Naive thymus-derived CD4-positive, alpha-beta T cell (primary cell): ENCODE data around the gene A4GNT. TPM values are rescaled to one million over a fixed set of nuclear protein-coding genes. Genes with fewer than 3 reads are reported as not detected.
"Not testable (repeated sequence)": the region's sequence is repeated elsewhere in the genome, so short reads cannot be mapped to it uniquely, and the experiment has no call there.

Source experiments
- ATAC-seq: fragments of 150-1000 bp; cut with Tn5 transposase; 2 replicates; pipeline ENCODE4 v1.10.0; 2021; ENCODE audit warnings: mild to moderate bottlenecking, moderate library complexity
- CTCF ChIA-PET: fragments of 350-600 bp; sonication (Branson Sonifier 250); formaldehyde crosslinking; loops from one replicate; lab custom pipeline; 2021; ENCODE audit warnings: antibody characterized with exemption; lab: Charles Lee
- POLR2A ChIA-PET: fragments of 350-600 bp; sonication (Branson Sonifier 250); formaldehyde crosslinking; loops from one replicate; lab custom pipeline; 2021; ENCODE audit warnings: antibody characterized with exemption, inconsistent platforms; lab: Charles Lee
- DNase-seq, 9 donors: peaks; one replicate each; pipeline versions ENCODE4 v3.0.0 to v3.0.0-alpha.2; 2020 to 2022; ENCODE audit warnings: mixed read lengths in 1 of 9
- H3K27ac ChIP-seq: one replicate; pipeline ENCODE4 v1.7.0; 2013; ENCODE audit warnings: mild to moderate bottlenecking, low read depth, low read length, moderate library complexity
- H3K27me3 ChIP-seq, 2 donors: one replicate each; pipeline ENCODE4 v1.7.0; 2013; ENCODE audit warnings: low read length in 2 of 2, mild to moderate bottlenecking in 2 of 2, moderate library complexity in 2 of 2; ENCODE audit not compliant: control insufficient read depth in 2 of 2, insufficient read depth in 2 of 2
- H3K36me3 ChIP-seq, 3 experiments: 1 replicate in 2 of 3; 2 replicates in 1 of 3; pipeline ENCODE4 v1.7.0; 2013; ENCODE audit warnings: low read length in 3 of 3, mild to moderate bottlenecking in 3 of 3, moderate library complexity in 1 of 3; ENCODE audit not compliant: insufficient read depth in 3 of 3, control insufficient read depth in 2 of 3
- H3K4me1 ChIP-seq, 2 donors: one replicate each; pipeline ENCODE4 v1.7.0; 2013; ENCODE audit warnings: low read length in 2 of 2, mild to moderate bottlenecking in 2 of 2, moderate library complexity in 1 of 2; ENCODE audit not compliant: control insufficient read depth in 2 of 2, insufficient read depth in 2 of 2
- H3K4me3 ChIP-seq: 2 replicates; pipeline ENCODE4 v1.7.0; 2013; ENCODE audit warnings: mild to moderate bottlenecking, low read length
- H3K9me3 ChIP-seq, 3 experiments: 1 replicate in 2 of 3; 2 replicates in 1 of 3; pipeline ENCODE4 v1.7.0; 2013; ENCODE audit warnings: low read length in 3 of 3; ENCODE audit not compliant: control insufficient read depth in 2 of 3
- H3K27ac Mint-ChIP-seq, 9 donors: one replicate each; pipeline ENCODE4 v1.8.0; 2020 to 2022; ENCODE audit warnings: mixed read lengths in 9 of 9, mild to moderate bottlenecking in 8 of 9, moderate library complexity in 5 of 9, inconsistent platforms in 2 of 9
- H3K27me3 Mint-ChIP-seq, 5 donors: one replicate each; pipeline ENCODE4 v1.8.0; 2021 to 2022; ENCODE audit warnings: mixed read lengths in 5 of 5, mild to moderate bottlenecking in 1 of 5
- H3K36me3 Mint-ChIP-seq, 5 donors: one replicate each; pipeline ENCODE4 v1.8.0; 2020 to 2022; ENCODE audit warnings: mixed read lengths in 5 of 5, mild to moderate bottlenecking in 3 of 5, inconsistent platforms in 1 of 5
- H3K4me1 Mint-ChIP-seq, 7 donors: one replicate each; pipeline ENCODE4 v1.8.0; 2020 to 2022; ENCODE audit warnings: mixed read lengths in 7 of 7, mild to moderate bottlenecking in 3 of 7, inconsistent platforms in 1 of 7
- H3K4me3 Mint-ChIP-seq, 10 donors: one replicate each; pipeline ENCODE4 v1.8.0; 2020 to 2022; ENCODE audit warnings: mild to moderate bottlenecking in 10 of 10, mixed read lengths in 10 of 10, moderate library complexity in 6 of 10, inconsistent platforms in 2 of 10
- H3K9me3 Mint-ChIP-seq, 11 donors: one replicate each; pipeline ENCODE4 v1.8.0; 2020 to 2022; ENCODE audit warnings: mixed read lengths in 11 of 11, mild to moderate bottlenecking in 4 of 11, inconsistent platforms in 1 of 11, moderate library complexity in 1 of 11
- intact Hi-C, 2 donors: fragments of 100-400 bp; cut with micrococcal nuclease; formaldehyde crosslinking; loops; one replicate each; pipeline ENCODE4 v1.15.1; 2023
- polyA plus RNA-seq, 2 donors: library from polyadenylated mRNA; unstranded; fragments of 300-500 nt; fragmentation: Illumina TruSeq; gene quantifications; one replicate each; pipeline ENCODE4 v1.2.3, GENCODE V29; 2021
- total RNA-seq, 6 experiments: library from RNA in 5 of 6; stranded (reverse) in 5 of 6; gene quantifications; 1 replicate in 5 of 6; 2 replicates in 1 of 6; pipeline ENCODE4 v1.2.3 and lab custom pipeline; 2021 to 2026

The A4GNT gene
- total and polyA plus RNA-seq, 7 experiments from 2014 or later = not detected

DNA sequence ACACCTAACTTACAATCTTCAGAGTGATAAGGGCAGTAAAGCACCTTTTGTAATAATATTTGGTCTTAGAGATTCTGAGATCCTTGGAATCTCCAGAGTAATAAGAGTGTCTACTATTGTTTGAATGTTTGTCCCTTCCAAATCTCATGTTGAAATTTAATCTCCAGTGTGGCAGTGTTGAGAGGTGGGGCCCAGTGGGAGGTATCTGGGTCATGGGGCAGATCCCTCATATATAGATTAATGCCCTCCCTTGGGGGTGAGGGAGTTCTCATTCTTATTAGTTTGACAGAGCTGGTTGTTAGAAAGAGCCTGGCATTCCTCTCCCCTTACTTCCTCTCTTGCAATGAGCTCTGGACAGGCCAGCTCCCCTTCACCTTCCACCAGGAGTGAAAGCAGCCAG lies 32.8 kb downstream of the A4GNT start:
- DNase-seq = no peak
- POLR2A ChIA-PET = no interaction called here
- Histone ChIP-seq H3K27ac (no peak overlapping the region), H3K4me3 (no peak overlapping the region), H3K9me3 (no peaks in the 10 kb centered on the region), H3K27me3 (no peaks in the 10 kb centered on the region), H3K4me1 (no peaks in the 10 kb centered on the region), H3K36me3 (no peaks in the 10 kb centered on the region)
- intact Hi-C loops = no loop called here
- Mint-ChIP-seq H3K27me3 (peaks cover 0 to 24% (median 8%) of the 10 kb centered on the region in 5 donors), H3K4me1 (peaks cover 0 to 5% (median 0%) of the 10 kb centered on the region in 7 donors), H3K4me3 (no peak overlapping the region), H3K27ac (no peak overlapping the region), H3K9me3 (peaks cover 0 to 2% (median 0%) of the 10 kb centered on the region in 11 donors), H3K36me3 (no peaks in the 10 kb centered on the region)
- no peak for ATAC-seq
- CTCF ChIA-PET = no interaction called here

DNA sequence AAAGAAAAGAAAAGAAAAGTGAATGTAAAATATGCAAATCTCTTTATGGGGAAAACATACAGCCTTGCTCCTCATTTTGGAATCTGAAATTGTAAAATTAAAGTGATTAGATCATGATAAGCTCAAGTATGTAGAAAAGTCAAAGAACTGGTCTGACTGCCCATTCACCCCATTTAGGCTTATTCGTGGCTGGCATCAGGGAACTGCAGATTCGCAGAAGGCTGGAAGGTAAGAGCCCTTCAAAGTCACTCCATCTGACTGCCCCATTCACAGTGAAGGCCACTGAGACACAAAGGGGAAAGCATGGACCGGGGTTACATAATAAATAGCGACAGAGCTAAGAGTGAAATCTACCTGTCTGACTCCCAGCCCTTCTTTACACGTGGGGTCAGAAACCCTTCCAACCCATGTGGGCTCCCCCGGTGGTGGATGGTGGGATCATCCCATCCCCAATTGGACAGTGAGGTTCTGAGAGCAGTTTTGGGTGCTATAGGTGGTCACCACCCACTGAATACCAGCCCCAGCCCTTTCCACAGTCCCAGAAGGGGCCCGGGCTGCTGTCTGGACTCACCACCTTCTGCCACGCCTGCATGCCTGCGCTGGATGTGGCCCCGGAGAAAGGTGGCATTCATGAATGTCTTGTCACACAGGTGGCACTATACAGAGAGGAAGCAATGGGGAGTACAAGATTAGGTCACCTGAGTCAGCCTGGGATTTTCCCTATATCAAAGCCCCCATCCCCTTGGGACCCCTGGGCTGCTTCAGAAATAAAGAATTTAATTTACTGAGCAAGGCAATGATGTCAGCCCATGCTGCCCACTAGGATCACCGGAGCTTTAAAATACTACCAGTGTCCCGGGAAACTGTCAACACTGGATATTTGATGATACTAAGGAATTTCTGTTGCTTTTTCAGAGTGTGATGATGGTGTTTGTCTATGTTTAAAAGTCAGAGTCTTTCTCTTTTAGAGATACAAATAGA lies 34.7 kb downstream of the A4GNT start:
- Histone ChIP-seq H3K9me3 (no peaks in the 10 kb centered on the region), H3K4me1 (no peaks in the 10 kb centered on the region), H3K36me3 (no peaks in the 10 kb centered on the region), H3K27ac (no peak overlapping the region), H3K4me3 (no peak overlapping the region), H3K27me3 (no peaks in the 10 kb centered on the region)
- ATAC-seq (peak; percentile 3), DNase-seq (no peak)
- intact Hi-C loops = no loop called here
- Mint-ChIP-seq H3K4me3 (no peak overlapping the region), H3K4me1 (peaks cover 0 to 5% (median 0%) of the 10 kb centered on the region in 7 donors), H3K27me3 (peaks cover 0 to 34% (median 8%) of the 10 kb centered on the region in 5 donors), H3K27ac (no peak overlapping the region), H3K36me3 (no peaks in the 10 kb centered on the region), H3K9me3 (peaks cover 0 to 6% (median 0%) of the 10 kb centered on the region in 11 donors)
- ChIA-PET CTCF (no interaction called here), POLR2A (no interaction called here)

DNA sequence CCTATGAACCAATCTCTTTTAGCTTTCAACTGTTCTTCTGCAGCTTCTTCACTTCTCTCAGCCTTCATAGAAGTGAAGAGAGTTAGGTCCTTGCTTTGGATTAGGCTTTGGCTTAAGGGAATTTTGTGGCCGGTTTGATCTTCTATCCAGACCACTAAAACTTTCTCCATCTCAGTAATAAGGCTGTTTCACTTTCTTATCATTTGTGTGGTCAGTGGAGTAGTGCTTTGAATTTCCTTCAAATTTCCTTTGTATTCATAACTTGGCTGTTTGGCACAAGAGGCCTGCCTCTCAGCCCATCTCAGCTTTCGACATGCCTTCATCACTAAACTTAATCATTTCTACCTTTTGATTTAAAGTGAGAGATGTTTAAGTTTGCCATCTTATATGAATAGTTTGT lies 38.5 kb downstream of the A4GNT start:
- ATAC-seq (no peak), DNase-seq (no peak)
- H3K9me3 ChIP-seq = no peaks in the 10 kb centered on the region
- Mint-ChIP-seq H3K27ac (no peak overlapping the region), H3K4me1 (peaks cover 0 to 2% (median 0%) of the 10 kb centered on the region in 7 donors), H3K9me3 (peaks cover 0 to 6% (median 0%) of the 10 kb centered on the region in 11 donors), H3K36me3 (no peaks in the 10 kb centered on the region), H3K4me3 (no peak overlapping the region), H3K27me3 (peaks cover 7 to 37% (median 15%) of the 10 kb centered on the region in 5 donors)
- no peaks in the 10 kb centered on the region for H3K4me1 ChIP-seq
- ChIA-PET POLR2A (no interaction called here), CTCF (no interaction called here)
- H3K4me3 ChIP-seq = no peak overlapping the region
- H3K36me3 ChIP-seq = no peaks in the 10 kb centered on the region
- intact Hi-C loops = no loop called here
- H3K27ac ChIP-seq = no peak overlapping the region
- H3K27me3 ChIP-seq = no peaks in the 10 kb centered on the region

GRCh38 chr3:138092023-138092422 lies 40.2 kb downstream of the A4GNT start:
- no peak overlapping the region for H3K4me3 ChIP-seq
- no peaks in the 10 kb centered on the region for H3K9me3 ChIP-seq
- Mint-ChIP-seq H3K9me3 (peaks cover 0 to 6% (median 0%) of the 10 kb centered on the region in 11 donors), H3K27me3 (peaks cover 7 to 43% (median 15%) of the 10 kb centered on the region in 5 donors), H3K27ac (no peak overlapping the region), H3K36me3 (no peaks in the 10 kb centered on the region), H3K4me1 (peaks cover 0 to 2% (median 0%) of the 10 kb centered on the region in 7 donors), H3K4me3 (no peak overlapping the region)
- no peaks in the 10 kb centered on the region for H3K4me1 ChIP-seq
- DNase-seq (no peak), ATAC-seq (no peak)
- CTCF ChIA-PET = no interaction called here
- no peak overlapping the region for H3K27ac ChIP-seq
- intact Hi-C loops = no loop called here
- POLR2A ChIA-PET = no interaction called here
- no peaks in the 10 kb centered on the region for H3K36me3 ChIP-seq
- H3K27me3 ChIP-seq = no peaks in the 10 kb centered on the region

GRCh38 chr3:138089091-138089490 lies 43.1 kb downstream of the A4GNT start:
- Mint-ChIP-seq H3K4me1 (peaks cover 0 to 2% (median 0%) of the 10 kb centered on the region in 7 donors), H3K36me3 (no peaks in the 10 kb centered on the region), H3K27ac (no peak overlapping the region), H3K27me3 (peaks cover 7 to 34% (median 11%) of the 10 kb centered on the region in 5 donors), H3K4me3 (no peak overlapping the region), H3K9me3 (peaks cover 0 to 6% (median 0%) of the 10 kb centered on the region in 11 donors)
- H3K27ac ChIP-seq = no peak overlapping the region
- H3K4me1 ChIP-seq = no peaks in the 10 kb centered on the region
- CTCF ChIA-PET = no interaction called here
- POLR2A ChIA-PET = no interaction called here
- H3K4me3 ChIP-seq = no peak overlapping the region
- no peaks in the 10 kb centered on the region for H3K27me3 ChIP-seq
- ATAC-seq (no peak), DNase-seq (no peak)
- no peaks in the 10 kb centered on the region for H3K36me3 ChIP-seq
- H3K9me3 ChIP-seq = no peaks in the 10 kb centered on the region
- intact Hi-C loops = no loop called here

DNA sequence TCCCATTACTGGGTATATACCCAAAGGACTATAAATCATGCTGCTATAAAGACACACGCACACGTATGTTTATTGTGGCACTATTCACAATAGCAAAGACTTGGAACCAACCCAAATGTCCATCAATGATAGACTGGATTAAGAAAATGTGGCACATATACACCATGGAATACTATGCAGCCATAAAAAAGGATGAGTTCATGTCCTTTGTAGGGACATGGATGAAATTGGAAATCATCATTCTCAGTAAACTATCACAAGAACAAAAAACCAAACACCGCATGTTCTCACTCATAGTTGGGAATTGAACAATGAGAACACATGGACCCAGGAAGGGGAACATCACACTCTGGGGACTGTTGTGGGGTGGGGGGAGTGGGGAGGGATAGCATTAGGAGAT lies 46.4 kb downstream of the A4GNT start:
- H3K4me3 ChIP-seq, POLR2A ChIA-PET, H3K36me3 Mint-ChIP-seq, H3K9me3 Mint-ChIP-seq, H3K4me3 Mint-ChIP-seq, intact Hi-C loops, ATAC-seq, H3K36me3 ChIP-seq, CTCF ChIA-PET, H3K27ac ChIP-seq, DNase-seq, H3K27ac Mint-ChIP-seq, H3K27me3 ChIP-seq, H3K4me1 ChIP-seq, H3K9me3 ChIP-seq: not testable (repeated sequence)
- peaks cover 7 to 20% (median 9%) of the 10 kb centered on the region in 5 donors for H3K27me3 Mint-ChIP-seq
- peaks cover 0 to 25% (median 18%) of the 10 kb centered on the region in 7 donors for H3K4me1 Mint-ChIP-seq
